Measurements from ENCODE around the gene AGAP2.
"Not testable (repeated sequence)": the region's sequence is repeated elsewhere in the genome, so short reads cannot be mapped to it uniquely, and the experiment has no call there.

AGAP2 gene

GRCh38 chr12:57720606-57721595 is 17.6 kb downstream of the AGAP2 start:
- Mint-ChIP-seq H3K4me3 (no peak overlapping the region), H3K36me3 (ENCODE audit: low read depth) (peaks cover 28% of the 10 kb centered on the region), H3K9me3 (no peaks in the 10 kb centered on the region), H3K27ac (no peak overlapping the region), H3K4me1 (ENCODE audit: low read depth) (peaks cover 3% of the 10 kb centered on the region), H3K27me3 (ENCODE audit: low read depth) (no peaks in the 10 kb centered on the region)

GRCh38 chr12:57719777-57720605 is 18.6 kb downstream of the AGAP2 start:
- peaks cover 30% of the 10 kb centered on the region for H3K36me3 Mint-ChIP-seq (ENCODE audit: low read depth)
- peaks cover 3% of the 10 kb centered on the region for H3K4me1 Mint-ChIP-seq (ENCODE audit: low read depth)
- no peak overlapping the region for H3K4me3 Mint-ChIP-seq
- no peaks in the 10 kb centered on the region for H3K9me3 Mint-ChIP-seq
- H3K27me3 Mint-ChIP-seq (ENCODE audit: low read depth), result no peaks in the 10 kb centered on the region
- no peak overlapping the region for H3K27ac Mint-ChIP-seq

- H3K27me3 Mint-ChIP-seq (ENCODE audit: low read depth), result no peaks in the 10 kb centered on the region
- H3K36me3 Mint-ChIP-seq (ENCODE audit: low read depth), result peaks cover 27% of the 10 kb centered on the region
- no peak overlapping the region for H3K27ac Mint-ChIP-seq
Observed at GRCh38 chr12:57718641-57719528, 19.7 kb downstream of the AGAP2 start.

GRCh38 chr12:57717846-57718640 is 20.5 kb downstream of the AGAP2 start:
- Mint-ChIP-seq H3K27ac (no peak overlapping the region), H3K4me1 (ENCODE audit: low read depth) (no peaks in the 10 kb centered on the region), H3K4me3 (no peak overlapping the region), H3K36me3 (ENCODE audit: low read depth) (peaks cover 27% of the 10 kb centered on the region), H3K27me3 (ENCODE audit: low read depth) (no peaks in the 10 kb centered on the region), H3K9me3 (no peaks in the 10 kb centered on the region)

More at GRCh38 chr12:57718641-57719528, 19.7 kb downstream of the AGAP2 start:
- no peaks in the 10 kb centered on the region for H3K4me1 Mint-ChIP-seq (ENCODE audit: low read depth)
- no peak overlapping the region for H3K4me3 Mint-ChIP-seq
- H3K9me3 Mint-ChIP-seq, result no peaks in the 10 kb centered on the region

- H3K27ac Mint-ChIP-seq, result no peak overlapping the region
- H3K4me3 Mint-ChIP-seq, result no peak overlapping the region
- H3K9me3 Mint-ChIP-seq, result peaks cover under 1% of the 10 kb centered on the region
- H3K27me3 Mint-ChIP-seq (ENCODE audit: low read depth), result no peaks in the 10 kb centered on the region
- H3K36me3 Mint-ChIP-seq (ENCODE audit: low read depth), result peaks cover 32% of the 10 kb centered on the region
- no peaks in the 10 kb centered on the region for H3K4me1 Mint-ChIP-seq (ENCODE audit: low read depth)
Observed at GRCh38 chr12:57717131-57717530, 21.4 kb downstream of the AGAP2 start.

- H3K27ac Mint-ChIP-seq, result no peak overlapping the region
- H3K4me3 Mint-ChIP-seq, result no peak overlapping the region
- peaks cover 4% of the 10 kb centered on the region for H3K9me3 Mint-ChIP-seq
- no peaks in the 10 kb centered on the region for H3K4me1 Mint-ChIP-seq (ENCODE audit: low read depth)
- peaks cover 34% of the 10 kb centered on the region for H3K36me3 Mint-ChIP-seq (ENCODE audit: low read depth)
- H3K27me3 Mint-ChIP-seq (ENCODE audit: low read depth), result no peaks in the 10 kb centered on the region
Observed at GRCh38 chr12:57716305-57716704, 22.2 kb downstream of the AGAP2 start.

- peaks cover 4% of the 10 kb centered on the region for H3K9me3 Mint-ChIP-seq
- no peaks in the 10 kb centered on the region for H3K27me3 Mint-ChIP-seq (ENCODE audit: low read depth)
- H3K4me1 Mint-ChIP-seq (ENCODE audit: low read depth), result no peaks in the 10 kb centered on the region
- H3K27ac Mint-ChIP-seq, result no peak overlapping the region
- H3K36me3 Mint-ChIP-seq (ENCODE audit: low read depth), result peaks cover 35% of the 10 kb centered on the region
- no peak overlapping the region for H3K4me3 Mint-ChIP-seq
Observed at GRCh38 chr12:57715786-57716185, 22.8 kb downstream of the AGAP2 start.

GRCh38 chr12:57715036-57715748 is 23.4 kb downstream of the AGAP2 start:
- not testable (repeated sequence) for H3K27me3 Mint-ChIP-seq (ENCODE audit: low read depth); H3K27ac Mint-ChIP-seq; H3K4me1 Mint-ChIP-seq (ENCODE audit: low read depth); H3K9me3 Mint-ChIP-seq; H3K4me3 Mint-ChIP-seq
- peaks cover 33% of the 10 kb centered on the region for H3K36me3 Mint-ChIP-seq (ENCODE audit: low read depth)

GRCh38 chr12:57713209-57713608 is 25.3 kb downstream of the AGAP2 start:
- Mint-ChIP-seq H3K4me1 (ENCODE audit: low read depth) (no peaks in the 10 kb centered on the region), H3K36me3 (ENCODE audit: low read depth) (peaks cover 29% of the 10 kb centered on the region), H3K27me3 (ENCODE audit: low read depth) (no peaks in the 10 kb centered on the region), H3K27ac (no peak overlapping the region), H3K4me3 (no peak overlapping the region), H3K9me3 (peaks cover 4% of the 10 kb centered on the region)

- H3K36me3 Mint-ChIP-seq (ENCODE audit: low read depth), result peaks cover 26% of the 10 kb centered on the region
- peaks cover 4% of the 10 kb centered on the region for H3K9me3 Mint-ChIP-seq
- no peak overlapping the region for H3K27ac Mint-ChIP-seq
- no peaks in the 10 kb centered on the region for H3K4me1 Mint-ChIP-seq (ENCODE audit: low read depth)
- no peaks in the 10 kb centered on the region for H3K27me3 Mint-ChIP-seq (ENCODE audit: low read depth)
- no peak overlapping the region for H3K4me3 Mint-ChIP-seq
Observed at GRCh38 chr12:57712701-57713100, 25.8 kb downstream of the AGAP2 start.

GRCh38 chr12:57708296-57708695 is 30.2 kb downstream of the AGAP2 start:
- Mint-ChIP-seq H3K4me1 (ENCODE audit: low read depth) (no peaks in the 10 kb centered on the region), H3K9me3 (peaks cover 9% of the 10 kb centered on the region), H3K36me3 (ENCODE audit: low read depth) (peaks cover 45% of the 10 kb centered on the region), H3K27me3 (ENCODE audit: low read depth) (no peaks in the 10 kb centered on the region), H3K4me3 (no peak overlapping the region), H3K27ac (no peak overlapping the region)

GRCh38 chr12:57707250-57707649 is 31.3 kb downstream of the AGAP2 start:
- H3K27me3 Mint-ChIP-seq (ENCODE audit: low read depth), result no peaks in the 10 kb centered on the region
- peaks cover 51% of the 10 kb centered on the region for H3K36me3 Mint-ChIP-seq (ENCODE audit: low read depth)
- H3K4me3 Mint-ChIP-seq, result no peak overlapping the region
- H3K27ac Mint-ChIP-seq, result no peak overlapping the region
- no peaks in the 10 kb centered on the region for H3K4me1 Mint-ChIP-seq (ENCODE audit: low read depth)
- H3K9me3 Mint-ChIP-seq, result peaks cover 9% of the 10 kb centered on the region

GRCh38 chr12:57700317-57700716 is 38.2 kb downstream of the AGAP2 start:
- Mint-ChIP-seq H3K36me3 (ENCODE audit: low read depth) (peaks cover 68% of the 10 kb centered on the region), H3K27me3 (ENCODE audit: low read depth) (no peaks in the 10 kb centered on the region), H3K4me1 (ENCODE audit: low read depth) (peaks cover 6% of the 10 kb centered on the region), H3K4me3 (no peak overlapping the region), H3K9me3 (peaks cover 5% of the 10 kb centered on the region), H3K27ac (no peak overlapping the region)
